Measurements from ENCODE around the gene USP17L15. TPM values are rescaled to one million over a fixed set of nuclear protein-coding genes. Genes with fewer than 3 reads are reported as not detected.

USP17L15 gene
- total RNA-seq, result not detected

GRCh38 chr4:9234085-9234484 is at the start of gene USP17L15:
Gene USP17L15 (plus strand): TSS chr4:9234385. CDS start chr4:9234385, 0 bp downstream.

GRCh38 chr4:9210357-9210756 is 23.8 kb upstream of the USP17L15 start, which contains the start of gene USP17L10:
Gene USP17L10 (plus strand): TSS chr4:9210657. CDS start chr4:9210657, 0 bp downstream.

GRCh38 chr4:9215105-9215504 is 19.1 kb upstream of the USP17L15 start, which contains the start of gene USP17L11:
Gene USP17L11 (plus strand): TSS chr4:9215405. CDS start chr4:9215405, 0 bp downstream.

GRCh38 chr4:9219852-9220251 is 14.3 kb upstream of the USP17L15 start, which contains the start of gene USP17L12:
Gene USP17L12 (plus strand): TSS chr4:9220152. CDS start chr4:9220152, 0 bp downstream.

GRCh38 chr4:9224596-9224995 is 9.6 kb upstream of the USP17L15 start, which contains the start of gene USP17L13:
Gene USP17L13 (plus strand): TSS chr4:9224896. CDS start chr4:9224896, 0 bp downstream.

GRCh38 chr4:9243579-9243978 is 9.4 kb downstream of the USP17L15 start, which contains the start of gene USP17L17:
Gene USP17L17 (plus strand): TSS chr4:9243879. CDS start chr4:9243879, 0 bp downstream.

GRCh38 chr4:9247953-9248680 is 13.9 kb downstream of the USP17L15 start, which contains the start of gene USP17L18:
Gene USP17L18 (plus strand): TSS chr4:9248630. CDS start chr4:9248630, 0 bp downstream.

GRCh38 chr4:9253078-9253477 is 18.9 kb downstream of the USP17L15 start, which contains the start of gene USP17L19:
Gene USP17L19 (plus strand): TSS chr4:9253378. CDS start chr4:9253378, 0 bp downstream.

GRCh38 chr4:9257824-9258223 is 23.6 kb downstream of the USP17L15 start, which contains the start of gene USP17L20:
Gene USP17L20 (plus strand): TSS chr4:9258124. CDS start chr4:9258124, 0 bp downstream.

GRCh38 chr4:9262572-9262971 is 28.4 kb downstream of the USP17L15 start, which contains the start of gene USP17L21:
Gene USP17L21 (plus strand): TSS chr4:9262872. CDS start chr4:9262872, 0 bp downstream.

GRCh38 chr4:9267319-9267718 is 33.1 kb downstream of the USP17L15 start, which contains the start of gene USP17L22:
Gene USP17L22 (plus strand): TSS chr4:9267619. CDS start chr4:9267619, 0 bp downstream.

Other genes with a start within 250 kb of the USP17L15 start
- not detected for gene FAM90A26, start 64.0 kb upstream of the USP17L15 start, total RNA-seq
- not detected for gene USP17L10, start 23.7 kb upstream of the USP17L15 start, total RNA-seq
- gene USP17L11, start 19.0 kb upstream of the USP17L15 start, total RNA-seq, result not detected
- not detected for gene USP17L12, start 14.2 kb upstream of the USP17L15 start, total RNA-seq
- not detected for gene USP17L13, start 9.5 kb upstream of the USP17L15 start, total RNA-seq
- gene USP17L17, start 9.5 kb downstream of the USP17L15 start, total RNA-seq, result not detected
- gene USP17L18, start 14.2 kb downstream of the USP17L15 start, total RNA-seq, result not detected
- not detected for gene USP17L19, start 19.0 kb downstream of the USP17L15 start, total RNA-seq
- not detected for gene USP17L20, start 23.7 kb downstream of the USP17L15 start, total RNA-seq
- not detected for gene USP17L21, start 28.5 kb downstream of the USP17L15 start, total RNA-seq
- gene USP17L22, start 33.2 kb downstream of the USP17L15 start, total RNA-seq, result not detected
- not detected for gene USP17L24, start 90.8 kb downstream of the USP17L15 start, total RNA-seq
- not detected for gene USP17L25, start 95.5 kb downstream of the USP17L15 start, total RNA-seq
- gene USP17L26, start 100.3 kb downstream of the USP17L15 start, total RNA-seq, result not detected
- not detected for gene USP17L5, start 105.0 kb downstream of the USP17L15 start, total RNA-seq
- gene USP17L27, start 109.8 kb downstream of the USP17L15 start, total RNA-seq, result not detected
- not detected for gene USP17L28, start 114.5 kb downstream of the USP17L15 start, total RNA-seq
- gene USP17L29, start 119.3 kb downstream of the USP17L15 start, total RNA-seq, result not detected
- gene USP17L30, start 128.7 kb downstream of the USP17L15 start, total RNA-seq, result not detected
- gene DEFB131A, start 210.0 kb downstream of the USP17L15 start, total RNA-seq, result not detected